ENCODE data around the gene CDC14A.
"Not testable (repeated sequence)": the region's sequence is repeated elsewhere in the genome, so short reads cannot be mapped to it uniquely, and the experiment has no call there.

Gene CDC14A

GRCh38 chr1:100366209-100366525 is 13.9 kb downstream of the CDC14A start:
- DNase-seq = no peak

GRCh38 chr1:100369339-100369738 is 17.0 kb downstream of the CDC14A start:
- DNase-seq = not testable (repeated sequence)

GRCh38 chr1:100373953-100374352 is 21.6 kb downstream of the CDC14A start:
- not testable (repeated sequence) for DNase-seq

- DNase-seq = not testable (repeated sequence)
These were observed 24.6 kb downstream of the CDC14A start for GRCh38 chr1:100376890-100377289.

GRCh38 chr1:100377590-100378361 is 25.5 kb downstream of the CDC14A start:
- no peak for DNase-seq

- DNase-seq = no peak
These were observed 26.6 kb downstream of the CDC14A start for GRCh38 chr1:100378956-100379355.

- no peak for DNase-seq
These were observed 28.3 kb downstream of the CDC14A start for GRCh38 chr1:100380635-100381034.

GRCh38 chr1:100382657-100383056 is 30.4 kb downstream of the CDC14A start:
- DNase-seq = peak; percentile 95

- no peak for DNase-seq
These were observed 31.6 kb downstream of the CDC14A start for GRCh38 chr1:100383743-100384405.

- no peak for DNase-seq
These were observed 34.9 kb downstream of the CDC14A start for GRCh38 chr1:100387209-100387608.

GRCh38 chr1:100387657-100388350 is 35.5 kb downstream of the CDC14A start:
- DNase-seq = no peak

- DNase-seq = no peak
These were observed 38.2 kb downstream of the CDC14A start for GRCh38 chr1:100390531-100390930.

- no peak for DNase-seq
These were observed 39.4 kb downstream of the CDC14A start for GRCh38 chr1:100391675-100392074.

GRCh38 chr1:100392756-100393155 is 40.5 kb downstream of the CDC14A start:
- no peak for DNase-seq

GRCh38 chr1:100394285-100394684 is 42.0 kb downstream of the CDC14A start:
- no peak for DNase-seq

GRCh38 chr1:100395913-100396312 is 43.6 kb downstream of the CDC14A start:
- DNase-seq = no peak

GRCh38 chr1:100396651-100397050 is 44.3 kb downstream of the CDC14A start:
- DNase-seq = no peak

- DNase-seq = peak; percentile 29
These were observed 45.4 kb downstream of the CDC14A start for GRCh38 chr1:100397681-100398080.

- no peak for DNase-seq
These were observed 46.3 kb downstream of the CDC14A start for GRCh38 chr1:100398648-100399047.

- peak; percentile 8 for DNase-seq
These were observed 48.1 kb downstream of the CDC14A start for GRCh38 chr1:100400404-100400803.

GRCh38 chr1:100404821-100405220 is 52.5 kb downstream of the CDC14A start:
- DNase-seq = no peak

- DNase-seq = not testable (repeated sequence)
These were observed 53.6 kb downstream of the CDC14A start for GRCh38 chr1:100405902-100406301.

GRCh38 chr1:100407390-100407789 is 55.1 kb downstream of the CDC14A start:
- DNase-seq = not testable (repeated sequence)

- DNase-seq = no peak
These were observed 58.7 kb downstream of the CDC14A start for GRCh38 chr1:100411019-100411418.
